K562 (cell line): Measurements from ENCODE around the gene PPP1R9B. TPM values are rescaled to one million over a fixed set of nuclear protein-coding genes. Genes with fewer than 3 reads are reported as not detected.

ENCODE experiments used
- ATAC-seq: fragments of 200-7000 bp; cut with Tn5 transposase; 3 replicates; pipeline ENCODE4 v1.9.1; 2020; ENCODE audit warnings: moderate library complexity
- BruUV-seq: library from RNA; stranded (reverse); fragments of 400-500 nt; replicated peaks from 2 replicates; lab custom pipeline; 2021; lab: Mats Ljungman, UMichigan
- CTCF ChIA-PET: fragments of 300-600 bp; formaldehyde crosslinking; extraction: SDS; loops from one replicate; lab custom pipeline; 2021; ENCODE audit warnings: low intra/inter-chr PET ratio; lab: Yijun Ruan, JAX
- POLR2A ChIA-PET: fragments of 300-600, 350-650 bp; sonication (Branson Sonifier 250); formaldehyde crosslinking; extraction: SDS; loops from one replicate; lab custom pipeline; 2021; ENCODE audit warnings: antibody characterized with exemption, inconsistent platforms; lab: Yijun Ruan, JAX
- DNase-seq, 4 experiments: peaks; one replicate each; pipeline versions ENCODE4 v3.0.0 to v3.0.0-alpha.2; 2011 to 2018; ENCODE audit warnings: low spot score in 3 of 4, mixed read lengths in 3 of 4; ENCODE audit errors: extremely low read depth in 1 of 4
- FAIRE-seq: peaks from 2 replicates; lab custom pipeline; 2011; peaks lifted over from hg19 to GRCh38; lab: Jason Lieb, UNC
- H2AFZ ChIP-seq: 2 replicates; pipeline ENCODE4 v1.6.0; 2011; ENCODE audit warnings: low read depth, low read length, control low read depth, inconsistent platforms
- H3K27ac ChIP-seq: fragments of 200-600 bp; 3 replicates; pipeline ENCODE4 v1.8.0; 2011; ENCODE audit warnings: low read depth, mild to moderate bottlenecking, control low read depth, inconsistent platforms, low read length, moderate library complexity, mixed read lengths; ENCODE audit errors: extremely low read depth
- H3K27me3 ChIP-seq, 2 experiments: fragments of 300-600 bp in 1 of 2; 2 replicates in 1 of 2; 3 replicates in 1 of 2; pipeline versions ENCODE4 v1.6.0 to v1.8.0; 2011; ENCODE audit warnings: inconsistent platforms in 2 of 2, low read length in 2 of 2, mild to moderate bottlenecking in 1 of 2, mixed read lengths in 1 of 2, moderate library complexity in 1 of 2; ENCODE audit not compliant: control insufficient read depth in 2 of 2, insufficient read depth in 2 of 2
- H3K36me3 ChIP-seq: fragments of 300-600 bp; 3 replicates; pipeline ENCODE4 v1.8.0; 2011; ENCODE audit warnings: mild to moderate bottlenecking, low read length, inconsistent platforms; ENCODE audit not compliant: control insufficient read depth, insufficient read depth
- H3K4me1 ChIP-seq, 2 experiments: fragments of 200-600 bp in 1 of 2; replicated peaks in 1 of 2; 2 replicates in 1 of 2; 3 replicates in 1 of 2; pipeline versions ENCODE4 v1.5.1 to v1.8.0; 2011; ENCODE audit warnings: inconsistent platforms in 2 of 2, low read length in 2 of 2, mild to moderate bottlenecking in 1 of 2, mixed read lengths in 1 of 2, moderate library complexity in 1 of 2; ENCODE audit not compliant: control insufficient read depth in 2 of 2, insufficient read depth in 2 of 2
- H3K4me2 ChIP-seq: 2 replicates; pipeline ENCODE4 v1.6.1; 2011; ENCODE audit warnings: low read length, control low read depth, inconsistent platforms, mixed read lengths; ENCODE audit not compliant: insufficient read depth
- H3K4me3 ChIP-seq: fragments of 200-600 bp; sonication (generic), shearing (Covaris generic); 2 replicates; pipeline ENCODE4 v1.5.1; 2016; ENCODE audit warnings: control low read depth, inconsistent platforms
- H3K79me2 ChIP-seq: fragments of 200-600 bp; 3 replicates; pipeline ENCODE4 v1.8.0; 2011; ENCODE audit warnings: low read length, inconsistent platforms; ENCODE audit not compliant: control insufficient read depth, insufficient read depth
- H3K9ac ChIP-seq, 2 experiments: 2 replicates each; pipeline versions ENCODE4 v1.6.0 to v1.6.1; 2011; ENCODE audit warnings: low read depth in 2 of 2, low read length in 2 of 2, control low read depth in 1 of 2, inconsistent platforms in 1 of 2, mild to moderate bottlenecking in 1 of 2, mixed read lengths in 1 of 2; ENCODE audit not compliant: insufficient read depth in 1 of 2
- H3K9me1 ChIP-seq: one replicate; pipeline ENCODE4 v1.6.0; 2011; ENCODE audit warnings: inconsistent platforms, mild to moderate bottlenecking, low read length, moderate library complexity; ENCODE audit not compliant: control insufficient read depth, insufficient read depth
- H3K9me3 ChIP-seq: replicated peaks from 2 replicates; pipeline ENCODE4 v1.5.1; 2011; ENCODE audit warnings: low read depth, low read length, inconsistent platforms; ENCODE audit not compliant: control insufficient read depth, insufficient read depth
- H4K20me1 ChIP-seq: replicated peaks from 2 replicates; pipeline ENCODE4 v1.6.1; 2011; ENCODE audit warnings: low read length, inconsistent platforms, mixed read lengths; ENCODE audit not compliant: control insufficient read depth, insufficient read depth
- FOXK2 ChIP-seq, 2 experiments: fragments of 450-650 bp; IDR thresholded peaks in 1 of 2; conservative IDR thresholded peaks in 1 of 2; 2 replicates each; pipeline ENCODE4 v1.6.1; 2016; ENCODE audit warnings: low read depth in 2 of 2, mild to moderate bottlenecking in 1 of 2
- MCM7 ChIP-seq, 2 experiments: fragments of 450-650 bp; IDR thresholded peaks; 2 replicates each; pipeline ENCODE4 v1.6.1; 2016 to 2018
- NR1H2 ChIP-seq: sonication (generic); formaldehyde crosslinking; IDR thresholded peaks from 2 replicates; pipeline ENCODE4 v1.4.0; 2020; ENCODE audit warnings: mild to moderate bottlenecking, missing genetic modification reagents
- USF1 ChIP-seq: sonication (generic); formaldehyde crosslinking; IDR thresholded peaks from 2 replicates; pipeline ENCODE4 v1.9.0; 2022; ENCODE audit warnings: mild to moderate bottlenecking, missing genetic modification reagents
- USF2 ChIP-seq: sonication (generic); formaldehyde crosslinking; IDR thresholded peaks from 2 replicates; pipeline ENCODE4 v1.5.0; 2020; ENCODE audit warnings: missing genetic modification reagents
- ZC3H8 ChIP-seq: fragments of 450-650 bp; IDR thresholded peaks from 2 replicates; pipeline ENCODE4 v1.6.1; 2017
- WGBS: fragments of 100-300 bp; shearing (Covaris generic); methylation state at CpG from one replicate; pipeline ENCODE4 v1.1.6; 2016; ENCODE audit warnings: low coverage, mixed read lengths; ENCODE audit not compliant: insufficient coverage; ENCODE audit errors: missing lambda C conversion rate; 5-methylcytosine and 5-hydroxymethylcytosine counted together
- in situ Hi-C: fragments of 300-500 bp; cut with MboI; formaldehyde crosslinking; loops from 4 replicates; pipeline ENCODE4 v1.15.0; 2018; ENCODE audit warnings: inconsistent platforms, mixed read lengths
- intact Hi-C: fragments of 100-400 bp; cut with micrococcal nuclease; formaldehyde crosslinking; loops from 2 replicates; pipeline ENCODE4 v1.14.2; 2022
- polyA plus RNA-seq, 8 experiments: library from polyadenylated mRNA; depleted of rRNA in 4 of 8; stranded (reverse) in 5 of 8; unstranded in 3 of 8; fragments of >200 nt; fragmentation: Nextera tagmentation in 2 of 8; fragmentation: Illumina TruSeq in 1 of 8; extraction: Ambion mirVana in 2 of 8; extraction: Trizol in 1 of 8; gene quantifications; 2 replicates each; pipeline versions ENCODE4 v1.2.1 to v1.2.3, GENCODE V29; 2011 to 2014; ENCODE audit warnings: inconsistent platforms in 1 of 8, missing spikeins in 1 of 8
- total RNA-seq, 7 experiments: library from RNA; depleted of rRNA in 6 of 7; stranded (reverse); fragments of >200 nt in 6 of 7; fragmentation: Illumina TruSeq in 2 of 7; extraction: Trizol in 2 of 7; gene quantifications; 2 replicates each; pipeline versions ENCODE4 v1.2.1 to v1.2.3, GENCODE V29; 2011 to 2021; ENCODE audit warnings: low replicate concordance in 1 of 7
- TF ChIP-seq, protein P1 (sequence below), 2 experiments: fragments of 450-650 bp; conservative IDR thresholded peaks; 2 replicates each; pipeline ENCODE4 v1.6.1; 2017; ENCODE audit warnings: mild to moderate bottlenecking in 2 of 2, moderate library complexity in 2 of 2

The PPP1R9B gene
- total and polyA plus RNA-seq, 9 of the 15 experiments (the other 6 are each of a cell fraction or from before 2014, with no cell fraction given): 0.10 to 63.5 (median 24.7) TPM

- no peak overlapping the region for H3K9ac ChIP-seq
- CTCF ChIA-PET: no interaction called here
- peaks cover 17% of the 10 kb centered on the region for H3K9me1 ChIP-seq
- peak; percentile 23 for FAIRE-seq
- peaks cover 85% of the 10 kb centered on the region for H3K36me3 ChIP-seq
- H3K27ac ChIP-seq: no peak overlapping the region; the same call in 2 of the 3 replicates
- ATAC-seq: no peak
- 80% methylated on average over 6 of the region's 6 CpGs for WGBS
- TF ChIP-seq MCM7 (IDR thresholded peaks at IDR 0.05) (no peak), USF1 (CRISPR knock-in tag) (peak; percentile 62), USF2 (CRISPR knock-in tag) (peak; percentile 43), FOXK2 (conservative IDR thresholded peaks at IDR 0.05 in 1 of 2, IDR thresholded peaks at IDR 0.05 in 1 of 2; ENCODE audit: low read depth in 2 of 2) (0 out of 4 replicates have a peak, but pooled peaks of 1 of the 2 experiments have one; percentile 26), NR1H2 (CRISPR knock-in tag) (no peak), ZC3H8 (no peak)
- TF ChIP-seq, protein P1, sequence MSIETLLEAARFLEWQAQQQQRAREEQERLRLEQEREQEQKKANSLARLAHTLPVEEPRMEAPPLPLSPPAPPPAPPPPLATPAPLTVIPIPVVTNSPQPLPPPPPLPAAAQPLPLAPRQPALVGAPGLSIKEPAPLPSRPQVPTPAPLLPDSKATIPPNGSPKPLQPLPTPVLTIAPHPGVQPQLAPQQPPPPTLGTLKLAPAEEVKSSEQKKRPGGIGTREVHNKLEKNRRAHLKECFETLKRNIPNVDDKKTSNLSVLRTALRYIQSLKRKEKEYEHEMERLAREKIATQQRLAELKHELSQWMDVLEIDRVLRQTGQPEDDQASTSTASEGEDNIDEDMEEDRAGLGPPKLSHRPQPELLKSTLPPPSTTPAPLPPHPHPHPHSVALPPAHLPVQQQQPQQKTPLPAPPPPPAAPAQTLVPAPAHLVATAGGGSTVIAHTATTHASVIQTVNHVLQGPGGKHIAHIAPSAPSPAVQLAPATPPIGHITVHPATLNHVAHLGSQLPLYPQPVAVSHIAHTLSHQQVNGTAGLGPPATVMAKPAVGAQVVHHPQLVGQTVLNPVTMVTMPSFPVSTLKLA (conservative IDR thresholded peaks at IDR 0.05): peak in 1 of 2 experiments; percentile 32; a peak in 1 of 4 replicates
- no peak for DNase-seq
- no peak overlapping the region for H2AFZ ChIP-seq
- no peaks in the 10 kb centered on the region for H3K27me3 ChIP-seq
- POLR2A ChIA-PET: interaction anchor here (1.1 kb wide), 1 partner anchor 10 kb away, joined by 5 read pairs; no protein-coding TSS in a partner anchor
- in situ Hi-C loops: no loop called here
- intact Hi-C loops: no loop called here
- H3K4me3 ChIP-seq: no peak overlapping the region
- no TSS peak for BruUV-seq
- no peak overlapping the region for H3K4me2 ChIP-seq
- H3K79me2 ChIP-seq: peaks cover 70% of the 10 kb centered on the region
- H3K4me1 ChIP-seq: peaks cover 25 to 57% of the 10 kb centered on the region in 2 experiments; a peak in 4 of 5 replicates
- H4K20me1 ChIP-seq: peaks cover 20% of the 10 kb centered on the region
- no peaks in the 10 kb centered on the region for H3K9me3 ChIP-seq
Measured at GRCh38 chr17:50144355-50144754, 6.1 kb downstream of the PPP1R9B start.
